Hematopoietic multipotent progenitor cell (in vitro differentiated cells): Measurements from ENCODE around the gene MAP4K5. TPM values are rescaled to one million over a fixed set of nuclear protein-coding genes. Genes with fewer than 3 reads are reported as not detected.

Experiments
- DNase-seq, 3 donors: peaks; one replicate each; pipeline ENCODE4 v3.0.0-alpha.2; 2011 to 2015; ENCODE audit warnings: low read depth in 2 of 3, low spot score in 2 of 3
- total RNA-seq: library from RNA; depleted of rRNA; stranded (reverse); fragments of >200 nt; gene quantifications from one replicate; pipeline ENCODE4 v1.2.3, GENCODE V29; 2012

Gene MAP4K5
- total RNA-seq, 1 donor: 64.4 TPM

DNA sequence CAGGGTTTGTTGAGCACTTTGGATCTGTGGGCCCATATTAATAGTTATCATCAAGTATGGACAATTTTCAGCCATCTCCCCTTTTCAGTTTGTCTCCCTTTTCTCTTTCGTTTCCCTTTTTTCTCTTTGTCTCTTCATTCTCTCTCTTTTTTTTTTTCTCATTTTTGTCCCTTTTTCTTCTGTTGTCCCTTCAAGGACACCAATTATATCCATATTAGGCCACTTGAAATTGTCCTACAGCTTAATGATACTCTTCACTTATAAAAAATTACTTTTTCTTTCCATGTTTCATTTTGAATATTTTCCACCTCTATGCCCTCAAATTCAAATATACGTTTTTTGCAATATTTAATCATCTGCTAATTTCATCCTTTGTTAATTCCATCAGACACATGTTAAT, 53.3 kb downstream of the MAP4K5 start:
- no peak for DNase-seq

DNA sequence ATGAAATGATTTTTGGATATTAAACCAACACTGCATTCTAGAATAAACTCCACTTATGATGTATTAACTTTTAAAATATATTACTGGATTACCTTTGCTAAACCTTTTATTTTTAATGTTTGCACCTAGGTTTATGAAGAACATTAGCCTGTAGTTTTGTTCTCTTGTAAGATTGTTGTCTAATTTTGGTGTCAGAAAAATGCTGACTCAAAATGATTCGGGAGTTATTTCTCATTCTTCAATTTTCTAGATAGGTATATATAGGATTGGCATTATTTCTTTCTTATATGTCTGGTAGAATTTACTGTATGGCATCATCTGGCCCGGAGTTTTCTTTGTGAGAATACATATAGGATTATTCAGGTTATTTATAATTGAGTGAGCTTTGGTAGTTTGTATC, 54.6 kb downstream of the MAP4K5 start:
- no peak for DNase-seq

DNA sequence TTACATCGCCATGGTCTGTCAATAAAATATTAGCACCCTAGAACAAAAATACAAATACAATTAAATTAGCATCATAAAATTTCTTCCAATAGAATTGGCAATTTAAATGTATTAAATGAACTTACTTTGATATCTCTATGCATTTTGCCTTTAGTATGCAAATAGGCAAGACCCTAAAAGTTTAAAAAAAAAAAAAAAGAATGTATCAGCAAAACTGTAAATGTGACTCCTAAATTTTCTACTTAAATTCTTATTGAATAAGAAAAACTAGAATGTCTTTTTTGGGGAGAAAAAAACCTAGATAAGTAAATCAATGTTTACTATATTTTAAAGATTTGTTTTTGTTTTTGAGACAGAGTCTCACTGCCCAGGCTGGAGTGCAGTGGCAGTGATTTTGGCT, 56.2 kb downstream of the MAP4K5 start:
- no peak for DNase-seq

DNA sequence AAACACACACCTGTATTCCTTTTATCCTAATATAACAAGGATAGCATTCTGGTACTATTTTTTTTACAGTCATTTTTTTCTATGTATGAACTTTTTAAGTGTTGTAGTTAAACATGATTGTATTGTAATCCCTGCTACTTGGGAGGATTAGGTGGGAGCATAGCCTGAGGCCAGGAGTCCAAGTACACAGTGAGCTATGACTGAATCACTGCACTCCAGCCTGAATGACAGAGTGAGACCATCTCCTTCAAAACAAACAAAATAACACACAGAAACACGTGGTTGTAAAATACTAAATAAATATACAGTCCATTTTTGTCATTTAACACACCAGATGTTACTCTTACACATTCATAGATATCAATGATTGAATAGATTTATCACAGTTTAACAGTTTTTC, 56.9 kb downstream of the MAP4K5 start:
- DNase-seq: no peak

DNA sequence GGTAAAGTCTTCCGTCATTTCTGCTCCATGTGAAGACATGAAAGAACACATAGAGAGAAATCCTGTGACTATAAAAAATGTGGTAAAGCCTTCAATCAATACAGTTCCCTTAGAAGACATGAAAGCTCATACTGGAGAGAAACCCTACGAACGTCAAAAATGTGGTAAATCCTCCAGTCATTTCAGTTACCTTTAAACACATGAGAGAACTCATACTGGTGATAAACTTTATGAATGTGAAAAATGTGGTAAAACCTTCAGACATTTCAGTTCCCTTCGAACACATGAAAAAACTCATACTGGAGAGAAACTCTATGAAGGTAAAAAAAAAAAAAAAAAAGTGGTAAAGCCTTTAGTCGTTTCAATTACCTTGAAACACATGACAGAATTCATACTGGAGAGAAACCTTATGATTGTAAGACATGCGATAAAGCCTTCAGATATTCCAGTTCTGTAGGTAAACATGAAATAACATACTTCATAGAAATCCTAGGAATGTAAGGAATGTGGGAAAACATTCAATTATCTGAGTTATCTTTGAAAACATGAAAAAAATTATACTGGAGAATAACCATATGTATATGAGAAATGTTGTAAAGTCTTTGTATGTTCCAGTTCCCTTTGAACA, 60.4 kb downstream of the MAP4K5 start:
- no peak for DNase-seq

DNA sequence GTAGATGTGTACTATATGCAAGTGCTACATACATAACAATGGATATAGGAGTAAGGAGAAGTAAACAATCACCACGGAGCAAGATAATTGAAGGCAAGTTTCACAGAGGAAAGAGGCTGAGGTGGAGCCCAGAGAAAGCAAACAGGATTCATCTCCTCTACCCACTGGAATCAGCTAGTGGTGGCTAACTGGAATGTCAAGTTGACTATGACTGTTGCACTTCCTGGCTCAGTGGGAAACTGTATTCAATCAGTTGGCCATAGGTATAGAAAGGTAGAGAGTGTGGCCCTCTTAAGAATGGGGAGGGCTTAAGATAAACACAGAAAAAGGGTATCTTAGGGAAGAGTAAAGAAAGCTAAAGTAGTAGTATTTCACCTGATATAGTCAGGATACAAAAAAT, 62.4 kb downstream of the MAP4K5 start:
- no peak for DNase-seq

DNA sequence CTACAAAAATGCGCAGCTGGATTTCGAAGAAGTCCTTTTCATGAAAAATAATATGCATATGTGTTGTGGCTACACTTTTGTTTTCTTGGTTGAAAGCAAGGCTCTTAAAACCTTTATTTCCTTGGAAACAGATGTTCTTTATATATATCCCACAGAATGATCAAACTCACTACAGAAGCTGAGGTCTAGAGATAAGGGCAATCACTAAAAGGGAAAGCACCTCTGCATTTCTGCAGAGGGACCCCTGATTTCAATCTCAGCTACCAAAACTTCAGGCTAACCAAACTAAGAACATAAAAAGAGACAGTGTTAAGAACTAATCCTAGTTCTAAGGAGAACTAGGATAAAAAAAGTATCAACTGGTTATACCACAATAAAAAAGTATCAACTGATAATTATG, 70.3 kb downstream of the MAP4K5 start:
- DNase-seq: no peak

DNA sequence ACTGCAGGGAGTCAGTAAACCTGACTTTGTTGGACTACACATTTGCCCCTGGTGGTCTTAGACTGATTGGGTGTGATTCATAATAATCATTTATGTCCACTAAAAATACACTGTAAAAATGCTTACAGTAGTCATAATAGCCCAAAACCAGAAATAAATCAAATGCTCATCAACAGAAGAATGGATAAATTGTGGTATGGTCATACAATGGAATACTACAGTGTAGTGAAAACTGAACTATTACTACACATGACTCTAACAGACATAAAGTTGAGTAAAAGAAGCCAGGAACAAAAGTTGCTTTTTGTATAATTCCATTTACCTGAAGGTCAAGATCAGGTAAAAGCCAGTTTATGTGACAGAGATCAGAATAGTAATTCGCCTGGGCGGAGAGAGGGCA, 78.5 kb downstream of the MAP4K5 start:
- no peak for DNase-seq

DNA sequence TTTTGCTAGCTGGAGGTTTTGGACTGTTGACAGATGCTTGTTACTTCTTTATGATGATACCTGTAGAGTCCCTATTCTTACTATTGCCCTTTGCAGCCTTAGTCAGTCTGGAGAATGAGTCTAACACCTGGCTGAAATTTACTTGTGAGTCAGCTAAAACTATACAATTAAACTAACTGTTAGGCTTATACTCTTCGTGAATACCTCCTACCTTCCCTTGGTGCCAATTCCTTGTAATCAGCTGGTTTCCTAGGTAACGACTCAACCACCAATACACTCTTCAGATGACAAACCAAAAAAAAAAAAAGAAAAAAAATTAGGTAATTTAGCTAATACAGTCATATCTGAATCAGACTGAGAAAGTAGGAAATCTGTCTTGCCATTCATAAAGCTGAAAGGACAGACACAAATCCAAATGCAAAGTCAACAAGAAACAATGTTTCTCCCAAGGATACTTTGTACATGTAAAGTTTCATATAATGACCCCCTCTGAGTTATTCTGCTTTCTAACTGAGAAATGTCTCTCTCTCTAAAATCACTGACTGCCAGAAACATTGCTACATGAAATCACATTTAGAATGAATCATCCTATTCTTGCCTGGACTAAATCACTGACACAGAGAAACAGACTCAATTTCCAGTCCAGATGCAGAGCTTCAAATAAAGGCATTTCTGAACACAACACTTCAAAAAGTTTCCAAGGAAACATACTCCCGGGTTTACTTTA, 79.2 kb downstream of the MAP4K5 start:
- DNase-seq: no peak

DNA sequence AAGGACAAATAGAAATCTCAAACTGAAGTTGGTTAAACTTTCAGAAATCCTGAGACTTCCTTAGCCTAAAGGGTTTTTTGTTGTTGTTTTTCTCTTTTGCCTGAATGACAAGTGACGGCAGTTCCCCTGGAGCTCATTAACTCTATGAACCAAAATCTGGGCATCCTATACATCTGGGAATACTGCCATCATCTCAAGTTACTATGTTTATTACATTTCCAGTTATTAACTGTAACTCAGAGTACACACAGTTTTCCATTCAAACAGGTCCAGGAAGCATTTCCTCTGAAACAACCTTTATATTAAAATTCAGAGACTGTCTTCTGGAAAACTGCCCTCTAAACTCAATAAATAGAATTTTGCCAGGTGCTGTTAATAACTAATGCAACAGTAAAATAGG, 80.1 kb downstream of the MAP4K5 start:
- DNase-seq: no peak

DNA sequence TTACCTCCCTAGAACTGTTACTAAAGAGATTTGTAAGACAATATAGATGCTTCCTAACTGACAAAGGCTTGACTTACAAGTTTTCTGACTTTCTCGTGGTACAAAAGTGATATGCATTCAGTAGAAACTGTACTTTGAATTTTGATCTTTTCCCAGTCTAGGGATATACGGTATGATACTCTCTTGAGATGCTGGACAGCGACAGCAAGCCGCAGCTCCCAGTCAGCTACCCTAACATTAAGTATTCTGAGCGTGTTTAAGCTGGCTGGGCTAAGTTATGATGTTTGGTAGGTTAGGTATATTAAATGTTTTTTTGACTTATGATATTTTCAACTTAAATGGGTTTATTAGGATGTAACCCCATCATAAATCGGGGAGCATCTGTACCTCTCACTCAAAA, 80.5 kb downstream of the MAP4K5 start:
- DNase-seq: no peak

DNA sequence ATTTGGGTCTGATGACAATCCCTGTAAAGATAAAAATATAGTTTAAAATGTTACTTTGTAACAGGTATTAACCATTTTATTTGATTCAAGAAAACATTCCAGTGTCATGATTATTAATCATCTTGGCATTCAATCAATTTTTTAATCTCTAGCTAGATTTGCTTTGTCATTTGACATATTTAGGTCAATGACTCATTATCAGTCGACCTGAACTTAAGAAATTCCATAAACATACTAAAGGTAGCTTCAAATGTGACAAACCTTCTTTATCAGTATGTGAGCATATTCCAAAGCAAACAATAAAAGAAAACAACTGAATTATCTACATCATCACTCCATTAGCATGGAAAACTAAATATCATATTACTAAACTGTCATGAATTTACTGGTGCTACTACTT, 84.9 kb downstream of the MAP4K5 start:
- DNase-seq: no peak

DNA sequence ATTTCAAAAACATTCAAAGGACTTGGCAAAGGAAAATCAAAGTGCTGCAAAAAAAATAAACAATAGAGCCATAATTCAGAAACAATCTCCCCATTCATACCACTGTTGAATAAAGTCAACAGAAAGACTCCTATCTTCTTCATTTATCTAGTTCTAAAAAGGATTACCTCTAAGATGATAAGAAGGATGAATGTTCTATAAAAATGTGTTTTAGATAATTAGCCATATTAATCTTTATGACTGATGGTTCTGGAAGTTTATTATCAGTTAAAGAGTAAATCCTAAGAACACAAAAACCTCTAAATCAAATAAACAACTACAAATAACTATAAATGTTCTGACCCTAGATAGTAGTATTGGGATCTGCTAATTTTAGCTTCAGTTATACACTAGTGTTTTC, 97.8 kb downstream of the MAP4K5 start:
- DNase-seq: no peak

DNA sequence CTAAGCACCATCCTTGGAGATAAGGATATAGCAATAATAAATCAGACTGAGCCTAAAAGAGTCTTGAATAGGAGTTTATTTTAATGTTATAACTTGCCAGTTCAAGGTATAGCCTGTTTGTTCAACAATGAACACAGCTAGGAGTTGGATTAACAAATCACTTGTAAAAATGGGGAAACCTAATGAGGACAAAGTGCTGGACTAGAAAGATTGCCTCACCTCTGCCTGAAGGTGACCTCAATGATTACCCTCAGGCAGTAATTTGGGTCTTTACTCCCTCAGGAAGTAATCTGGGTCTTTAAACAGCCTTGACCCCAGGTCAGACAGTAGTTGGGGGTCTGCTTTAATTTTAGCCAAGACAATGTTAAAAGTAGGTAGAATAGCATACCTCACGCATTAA, 100.2 kb downstream of the MAP4K5 start:
- no peak for DNase-seq

DNA sequence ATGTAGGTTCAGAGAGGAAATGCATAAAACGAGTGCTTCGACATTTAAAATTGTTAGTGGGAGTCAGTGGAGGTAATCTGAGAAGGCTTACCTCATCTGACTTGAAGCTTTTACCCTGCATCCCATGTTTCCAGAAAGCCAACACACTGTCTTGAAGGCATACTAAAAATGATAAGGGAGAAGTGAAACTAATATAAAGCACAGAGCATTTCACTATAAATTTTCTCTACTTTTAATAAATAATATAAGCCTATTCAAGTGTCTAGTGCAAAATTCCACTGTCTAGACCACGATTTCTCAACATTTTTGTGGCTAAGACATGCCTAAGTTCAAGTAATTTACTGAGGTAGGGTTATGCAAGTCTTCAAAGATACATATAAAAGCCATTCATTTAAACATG, 106.6 kb downstream of the MAP4K5 start:
- no peak for DNase-seq

DNA sequence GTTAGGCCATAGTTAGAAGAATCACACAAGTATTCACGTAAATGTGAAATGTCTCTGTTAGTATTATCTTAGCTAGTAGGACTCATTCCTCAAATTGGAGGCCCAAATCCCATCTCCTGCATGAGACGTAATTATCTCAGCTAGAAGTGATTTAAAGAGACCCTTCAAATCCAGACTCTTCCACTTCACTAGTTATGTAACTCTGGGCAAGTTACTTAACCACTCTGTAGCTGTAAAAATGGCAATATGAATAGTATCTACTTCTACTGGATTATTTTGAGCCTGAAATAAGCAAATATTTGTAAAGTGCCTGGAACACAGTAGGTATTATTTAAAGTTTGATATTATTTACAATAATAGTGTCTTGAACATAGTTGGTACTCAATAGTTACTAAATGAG, 107.3 kb downstream of the MAP4K5 start:
- DNase-seq: no peak

DNA sequence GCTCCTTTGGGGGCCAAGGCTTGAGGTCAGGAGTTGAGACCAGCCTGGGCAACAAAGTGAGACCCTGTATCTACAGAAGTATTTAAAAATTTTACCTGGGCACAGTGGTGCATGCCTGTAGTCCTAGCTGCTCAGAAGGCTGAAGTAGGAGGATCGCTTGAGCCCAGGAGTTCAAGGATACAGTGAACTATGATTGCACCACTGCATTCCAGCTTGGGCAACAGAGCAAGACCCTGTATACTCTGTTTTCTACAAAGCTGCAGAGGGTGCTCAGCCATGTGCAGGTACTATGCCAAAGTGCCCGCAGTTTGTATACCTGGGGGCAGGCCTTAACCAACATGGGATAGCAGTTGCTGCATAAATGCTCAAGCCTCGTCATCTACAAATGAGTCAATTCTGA, 108.8 kb downstream of the MAP4K5 start:
- no peak for DNase-seq

DNA sequence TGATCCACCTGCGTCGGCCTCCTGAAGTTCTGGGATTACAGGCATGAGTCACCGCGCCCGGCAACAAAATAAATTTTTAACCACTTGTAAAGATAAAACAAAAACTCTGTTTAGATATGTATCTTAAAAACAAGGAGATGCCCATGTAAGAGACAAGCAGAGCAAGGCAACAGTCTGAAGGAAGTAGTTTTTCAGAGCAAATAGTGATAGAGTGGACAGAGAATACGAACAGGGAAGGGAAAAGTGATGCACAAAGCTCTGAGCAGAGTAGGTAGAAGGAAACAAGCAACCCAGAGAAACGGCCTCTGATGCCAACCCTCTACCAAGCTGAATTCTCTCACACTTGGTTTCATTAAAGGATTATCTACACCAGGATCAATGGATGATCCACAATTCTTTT, 110.9 kb downstream of the MAP4K5 start:
- DNase-seq: no peak

DNA sequence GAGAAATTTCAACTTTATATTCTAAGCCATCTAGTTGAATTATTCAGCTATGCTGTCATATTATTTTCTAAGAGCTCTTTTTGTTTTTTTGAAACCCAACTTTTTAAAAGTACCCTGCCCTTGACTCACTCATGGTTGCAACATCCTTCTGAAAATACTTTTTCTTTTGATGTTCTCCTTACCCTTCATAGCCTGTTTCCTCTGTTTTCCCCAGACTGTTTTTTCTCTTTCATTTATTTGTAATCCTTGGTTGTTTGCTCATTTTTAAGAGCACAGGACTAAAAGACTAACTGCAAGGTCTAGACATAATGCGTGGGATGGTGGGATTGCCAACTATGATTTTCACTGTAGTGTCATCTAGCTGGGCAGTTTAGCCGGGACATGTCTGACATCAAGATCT, 114.5 kb downstream of the MAP4K5 start:
- DNase-seq: no peak

DNA sequence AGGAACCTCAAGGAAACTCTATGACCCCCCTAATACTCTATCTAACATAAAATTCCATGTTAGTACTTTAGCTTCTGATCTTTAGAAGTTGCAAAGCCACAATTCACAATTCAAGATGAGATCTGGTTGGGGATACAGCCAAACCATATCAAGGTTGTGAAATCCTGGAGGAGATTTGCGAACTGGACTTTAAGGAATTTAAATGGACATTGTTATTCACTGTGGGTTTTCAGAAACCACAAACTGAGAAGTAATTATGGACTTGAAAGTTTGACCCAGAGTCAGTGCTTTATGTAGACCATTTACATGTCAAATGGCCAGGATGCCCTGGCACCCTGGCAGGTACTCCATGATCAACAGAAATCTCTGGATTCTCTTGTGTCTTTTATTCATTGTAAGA, 121.4 kb downstream of the MAP4K5 start:
- DNase-seq: no peak

DNA sequence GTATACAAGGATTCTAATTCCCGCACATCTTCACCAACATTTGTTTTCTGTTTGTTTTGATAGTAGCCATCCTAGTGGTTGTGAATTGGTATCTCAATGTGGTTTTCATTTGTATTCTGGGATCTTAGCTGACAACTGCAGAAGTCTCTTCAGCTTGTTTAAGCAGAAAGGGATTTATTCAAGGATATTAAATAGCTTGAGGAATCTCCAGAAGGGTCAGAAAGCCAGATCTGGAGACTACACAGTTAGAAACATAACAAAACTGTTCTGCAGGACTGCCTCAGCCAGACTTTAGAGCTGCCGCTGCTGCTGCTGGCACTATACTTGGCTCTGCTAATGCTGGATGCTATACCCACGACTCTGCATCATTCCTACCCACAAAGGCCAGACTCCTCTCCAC, 122.3 kb downstream of the MAP4K5 start:
- DNase-seq: no peak

DNA sequence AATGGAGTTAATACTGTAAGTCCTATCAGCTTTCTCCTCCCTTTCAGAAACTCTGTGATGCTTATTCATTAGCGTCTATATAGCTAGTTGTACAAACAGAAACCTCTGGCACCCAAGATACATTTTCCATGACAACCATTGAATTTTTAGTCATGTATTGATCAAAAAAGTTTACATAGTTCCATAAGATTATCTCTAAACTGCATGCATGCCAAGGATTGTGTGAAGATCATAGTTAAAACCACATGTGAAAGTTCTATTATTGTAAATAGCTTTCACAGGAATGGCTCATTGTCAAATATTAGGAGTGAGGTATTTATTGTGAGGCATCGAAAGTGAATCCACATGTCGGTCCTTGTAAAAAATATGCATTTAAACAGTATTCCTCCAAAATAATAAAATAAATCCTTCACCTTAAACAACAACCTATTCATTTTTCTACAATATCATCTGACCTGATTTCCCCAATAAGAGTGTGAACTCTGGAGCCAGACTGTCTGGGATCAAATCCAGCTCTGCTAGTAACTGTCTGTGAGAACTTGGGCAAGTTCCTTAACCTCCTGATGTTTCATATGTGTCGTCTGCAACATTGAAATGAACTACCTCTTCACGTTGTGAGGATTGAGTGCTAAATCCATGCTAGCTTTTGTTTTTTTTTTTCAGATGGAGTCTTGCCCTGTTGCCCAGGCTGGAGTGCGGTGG, 125.1 kb downstream of the MAP4K5 start:
- no peak for DNase-seq
